ENCODE measurements around the gene FBXL14.
A peak's percentile ranks its signal among the peaks of the same experiment; 100 is the strongest.
"Not testable (repeated sequence)": the region's sequence is repeated elsewhere in the genome, so short reads cannot be mapped to it uniquely, and the experiment has no call there.

The FBXL14 gene

GRCh38 chr12:1619159-1619558, 24.8 kb upstream of the FBXL14 start:
- no peak for DNase-seq

DNA sequence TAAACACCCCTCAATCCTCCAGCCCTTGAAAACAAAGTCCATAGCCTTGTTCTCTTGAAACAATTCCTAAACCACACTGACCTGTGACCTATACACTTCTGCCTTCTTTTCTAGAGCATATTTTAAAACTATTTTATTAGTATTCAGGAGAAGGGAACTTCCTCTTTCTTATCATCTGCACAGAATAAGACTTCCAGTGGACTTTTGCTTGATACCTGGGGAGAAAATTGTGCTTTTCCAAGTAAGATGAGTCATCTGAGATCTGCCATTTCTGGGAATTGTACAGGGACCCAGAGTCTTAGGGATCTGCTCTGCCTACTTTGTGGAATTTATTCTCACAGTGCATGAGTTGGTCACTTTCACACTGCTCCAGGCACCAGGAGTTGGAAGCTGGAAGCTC, 24.1 kb upstream of the FBXL14 start:
- no peak for DNase-seq

DNA sequence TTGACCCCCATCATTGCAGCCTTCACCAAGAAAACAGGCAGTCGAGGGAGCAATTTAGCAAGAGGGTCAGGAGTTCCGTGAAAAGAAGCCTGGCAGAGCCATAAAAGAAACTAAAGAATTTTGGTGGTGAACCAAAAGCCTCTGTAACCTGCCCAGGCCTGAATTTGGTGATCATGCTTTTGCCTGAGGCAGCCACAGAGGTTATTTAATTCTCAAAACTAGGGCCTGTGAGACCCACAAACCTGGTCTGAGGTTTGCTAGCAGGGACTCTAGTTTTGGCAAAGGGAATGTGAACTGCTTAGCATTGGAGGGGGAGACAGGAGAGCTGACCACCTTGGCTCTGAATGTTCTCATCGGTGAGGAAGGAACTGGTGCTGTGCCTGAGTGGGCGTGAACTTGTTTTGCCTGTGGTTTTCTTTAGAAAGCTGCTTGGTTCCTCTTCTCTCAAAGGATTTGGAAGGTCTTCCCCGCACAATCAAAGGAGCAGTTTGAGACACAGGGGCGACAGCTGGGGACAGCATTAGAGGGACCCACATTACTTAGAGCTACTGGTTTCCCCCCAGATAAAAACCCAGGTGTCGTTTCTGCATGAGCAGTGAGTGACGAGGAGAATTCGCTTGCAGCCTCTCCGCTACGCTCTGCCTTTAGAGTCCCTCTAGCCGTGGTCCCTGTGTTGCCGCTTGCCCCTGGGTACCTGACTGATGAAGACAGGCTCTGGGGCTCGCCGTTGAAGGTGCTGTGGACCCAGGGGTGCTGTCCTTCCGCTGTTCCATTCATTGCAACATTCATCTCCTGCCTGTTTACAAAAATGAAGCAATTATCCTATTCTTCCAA, 22.1 kb upstream of the FBXL14 start:
- DNase-seq, result peak in 1 of 2 donors; percentile 9

DNA sequence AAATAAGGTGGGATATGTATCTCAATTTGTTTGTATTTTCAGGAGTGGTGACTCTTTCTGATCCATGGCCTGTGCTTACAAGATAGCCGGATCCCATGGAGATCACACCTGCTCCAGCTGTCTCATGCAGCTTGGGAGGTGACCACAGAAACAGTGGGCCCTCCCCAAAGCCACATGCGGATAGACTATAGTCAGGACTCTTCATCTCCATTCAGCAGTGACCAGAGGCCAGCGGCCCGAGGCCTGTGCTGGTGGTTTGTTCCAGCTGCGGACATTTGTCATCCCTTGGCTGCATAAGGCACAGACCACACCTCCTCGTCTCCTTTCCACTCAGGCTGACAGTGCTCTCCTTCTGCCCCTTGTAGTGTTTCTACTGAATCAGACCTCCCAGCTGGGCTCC, 20.0 kb upstream of the FBXL14 start:
- no peak for DNase-seq

GRCh38 chr12:1613860-1614259, 19.5 kb upstream of the FBXL14 start:
- no peak for DNase-seq

DNA sequence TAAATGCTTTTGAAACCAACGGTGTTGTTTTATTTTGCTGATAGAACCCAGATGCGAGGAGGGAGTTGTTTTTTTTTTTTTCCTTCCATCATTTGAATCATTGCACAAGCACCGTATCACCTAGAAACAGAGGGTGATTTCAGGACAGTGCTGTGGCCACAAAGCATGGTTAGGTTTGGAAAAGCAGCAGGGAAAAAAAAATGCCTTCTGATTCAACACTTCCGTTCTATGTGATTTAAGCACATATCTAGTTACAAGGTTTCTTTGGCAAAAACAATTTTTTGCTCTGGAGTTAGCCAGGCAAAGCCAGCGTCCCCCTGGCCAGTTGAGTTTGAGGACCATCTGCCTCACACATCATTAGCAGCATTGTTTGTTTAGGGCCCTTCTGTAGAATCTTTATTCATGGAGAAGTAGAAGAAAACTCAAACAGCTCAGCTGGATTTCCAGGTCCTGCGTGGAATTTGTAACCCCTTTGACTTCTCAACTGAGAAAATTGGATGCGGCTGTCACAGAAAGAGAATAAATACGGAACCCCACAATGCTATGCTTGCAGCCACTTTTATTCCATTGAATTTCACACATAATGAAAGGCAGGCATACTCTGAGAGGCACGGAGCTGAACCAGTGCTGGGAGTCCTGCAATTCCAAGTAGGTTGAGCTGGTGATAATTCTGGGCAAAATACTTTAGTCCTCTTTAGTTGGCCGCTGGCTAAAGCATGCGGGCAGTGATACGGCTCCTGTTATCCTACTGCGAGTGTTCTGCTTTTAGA, 17.6 kb upstream of the FBXL14 start:
- DNase-seq, result no peak

DNA sequence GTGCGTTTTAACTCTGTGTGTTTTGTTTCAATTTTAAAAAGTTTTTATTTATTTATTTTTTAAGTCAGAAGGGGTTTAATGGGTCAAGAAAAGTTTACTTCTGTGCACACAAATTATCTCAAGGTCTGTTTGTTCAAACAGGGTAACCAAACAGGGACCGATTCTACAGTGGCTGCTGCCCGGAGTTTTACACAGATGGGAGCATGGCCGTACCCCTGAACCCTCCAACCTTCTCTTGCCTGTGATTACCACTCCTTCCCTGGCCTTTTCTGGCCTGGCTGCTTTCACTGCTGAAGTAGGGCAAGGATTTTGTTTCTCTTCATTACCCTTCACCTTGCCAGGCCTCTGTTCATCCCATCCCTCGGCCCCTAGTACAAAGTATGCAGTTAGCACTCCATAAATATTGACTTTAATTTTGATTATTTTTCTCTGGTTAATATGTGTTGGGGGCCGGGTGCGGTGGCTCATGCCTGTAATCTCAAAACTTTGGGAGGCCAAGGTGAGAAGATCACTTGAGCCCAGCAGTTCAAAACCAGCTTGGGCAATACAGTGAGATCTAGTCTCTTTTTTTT, 15.8 kb upstream of the FBXL14 start:
- DNase-seq, result no peak

DNA sequence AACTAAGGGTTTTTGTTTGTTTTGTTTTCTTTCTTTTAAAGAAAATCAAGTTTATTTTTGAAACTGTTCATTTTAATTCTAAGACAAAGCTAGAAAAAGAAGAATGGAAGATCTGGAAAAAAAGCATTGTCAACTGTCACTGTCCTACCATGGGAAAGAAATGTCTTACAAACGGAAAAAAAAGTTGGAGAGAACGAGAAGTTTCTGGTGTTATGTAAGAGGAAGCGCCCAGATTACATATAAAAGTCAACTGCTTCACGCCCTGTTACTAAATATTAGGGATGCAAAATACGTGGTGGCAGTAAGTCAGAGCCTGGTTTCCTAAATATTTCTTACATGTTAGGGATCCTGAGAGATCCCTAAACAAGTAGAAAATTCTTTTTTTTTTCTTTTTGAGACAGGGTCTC, 14.3 kb upstream of the FBXL14 start:
- no peak for DNase-seq

DNA sequence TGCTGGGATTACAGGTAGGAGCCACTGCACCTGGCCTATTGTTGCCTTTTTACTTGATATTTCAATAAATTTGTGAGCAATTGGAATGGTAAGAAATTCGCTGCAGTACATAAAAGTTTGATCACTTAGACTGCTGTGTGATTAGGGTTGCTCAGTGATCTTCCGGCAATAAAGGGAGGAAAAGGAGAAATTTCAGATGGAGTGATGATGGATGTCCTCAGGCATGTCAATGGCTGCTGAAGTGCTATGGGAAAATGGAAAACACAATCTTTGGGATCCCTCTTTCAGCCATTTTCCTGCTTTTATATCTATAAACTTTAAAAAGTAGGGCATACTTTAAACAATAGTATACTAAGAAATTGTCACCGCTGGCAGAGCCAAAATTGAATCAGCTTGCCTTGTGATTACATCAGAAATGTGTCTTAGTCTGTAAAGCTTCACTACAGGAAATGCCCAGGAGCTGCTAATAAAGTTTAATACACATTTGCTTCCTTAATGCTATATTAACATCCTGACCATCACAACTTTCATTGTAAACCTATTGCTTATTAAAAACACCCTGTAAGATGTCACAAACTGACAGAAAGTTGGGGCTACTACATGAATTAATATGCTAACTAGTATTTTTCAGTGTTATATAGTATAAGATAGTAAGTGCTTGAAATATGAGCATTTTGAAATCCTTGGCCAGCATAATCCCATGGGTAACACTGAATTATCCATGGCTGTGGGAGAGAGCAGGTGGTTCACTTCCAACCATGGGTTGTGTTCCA, 13.7 kb upstream of the FBXL14 start:
- DNase-seq, result no peak

DNA sequence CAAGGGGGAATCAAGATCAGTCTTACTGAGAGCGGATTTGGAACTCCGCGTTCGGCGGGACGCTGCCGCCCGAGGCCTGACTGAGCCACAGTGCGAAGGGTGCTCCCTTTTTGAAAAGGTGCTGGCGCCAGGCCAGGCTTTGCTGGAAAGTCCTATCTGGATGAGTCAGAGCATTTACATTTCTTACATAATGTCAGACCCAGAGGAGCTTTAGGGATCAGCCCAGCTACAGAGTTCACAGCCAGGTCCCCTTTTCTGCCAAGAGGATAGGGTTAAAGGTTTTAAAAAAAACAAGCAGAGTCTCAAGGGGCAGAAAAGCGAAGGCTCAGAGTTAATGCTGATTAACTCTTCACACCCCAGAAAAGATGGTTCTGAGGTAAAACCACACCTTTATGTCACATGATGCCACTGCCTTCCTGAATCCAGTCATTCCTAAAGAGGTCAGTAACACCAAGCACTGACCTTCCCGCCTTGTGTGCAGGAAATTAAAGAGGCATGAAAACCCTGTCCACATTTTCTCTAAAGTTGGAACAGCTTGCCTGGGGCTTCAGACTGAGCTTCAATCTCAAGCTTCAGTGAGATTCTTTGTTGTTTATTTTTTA, 11.7 kb upstream of the FBXL14 start:
- peak; percentile 39 to 75 for DNase-seq

- peak; percentile 70 to 79 for DNase-seq
These were observed 11.0 kb upstream of the FBXL14 start for GRCh38 chr12:1605129-1606020.

DNA sequence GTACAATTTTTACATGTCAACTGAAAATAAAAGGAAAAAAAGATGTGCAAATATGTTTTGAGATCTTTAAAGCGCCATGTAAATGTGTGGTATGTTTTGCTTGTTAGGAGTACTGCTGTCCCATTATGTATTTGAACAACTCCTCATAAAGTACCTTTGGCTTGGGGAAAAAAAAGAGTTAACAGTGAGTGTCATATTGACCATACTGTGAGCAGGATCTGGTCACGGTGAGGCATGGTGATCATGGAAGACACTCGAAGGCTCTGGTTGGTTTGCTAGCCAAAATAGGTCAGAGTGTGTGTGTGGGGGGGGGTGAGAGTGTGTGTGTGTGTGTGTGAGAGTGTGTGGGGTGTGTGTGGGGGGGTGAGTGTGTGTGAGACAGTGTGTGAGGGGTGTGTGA, 10.1 kb upstream of the FBXL14 start:
- no peak for DNase-seq

DNA sequence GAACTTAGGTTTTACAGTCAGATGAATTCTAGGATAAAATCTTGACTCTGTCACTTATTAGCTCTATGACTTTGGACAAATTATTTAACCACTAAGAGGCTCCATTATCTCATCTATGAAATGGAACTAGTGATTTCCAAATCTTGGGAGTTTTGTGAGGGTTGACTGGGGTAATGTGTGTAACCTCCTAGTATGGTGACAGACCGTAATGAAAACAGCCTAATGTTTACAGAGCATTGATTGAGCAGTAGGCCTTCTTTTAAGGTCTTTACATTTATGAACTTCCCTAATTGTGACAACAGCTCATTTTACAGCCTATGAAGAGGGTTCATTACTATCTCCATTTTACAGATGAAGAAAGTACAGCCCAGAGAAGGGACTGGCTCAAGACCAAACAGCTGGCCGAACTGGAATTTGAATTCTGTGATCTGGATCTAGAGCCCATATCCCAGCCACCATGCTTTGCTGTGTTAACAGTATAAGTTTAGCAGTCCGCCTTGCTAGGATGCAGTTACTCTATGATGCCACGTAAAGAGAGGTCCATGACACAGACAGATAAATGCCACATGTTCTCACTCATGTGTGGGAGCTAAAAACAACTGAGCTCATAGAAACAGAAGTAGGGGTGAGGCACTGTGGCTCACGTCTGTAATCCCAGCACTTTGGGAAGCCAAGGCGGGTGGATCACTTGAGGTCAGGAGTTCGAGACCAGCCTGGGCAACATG, 9.1 kb upstream of the FBXL14 start:
- DNase-seq, result no peak

DNA sequence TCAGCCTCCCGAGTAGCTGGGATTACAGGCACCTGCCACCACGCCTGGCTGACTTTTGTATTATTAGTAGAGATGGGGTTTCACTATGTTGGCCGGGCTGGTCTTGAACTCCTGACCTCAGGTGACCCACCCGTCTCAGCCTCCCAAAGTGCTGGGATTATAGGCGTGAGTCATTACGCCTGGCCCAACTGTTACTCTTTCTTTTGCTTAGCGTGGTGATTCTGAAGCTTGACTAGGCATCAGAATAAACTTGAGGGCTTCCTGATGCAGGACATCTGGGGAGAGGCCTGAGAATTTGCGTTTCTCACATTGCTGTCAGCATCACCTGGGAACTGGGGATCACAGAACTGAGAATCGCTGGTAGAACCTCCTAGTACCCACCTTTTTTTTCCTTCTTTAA, 8.3 kb upstream of the FBXL14 start:
- DNase-seq, result not testable (repeated sequence)

- no peak for DNase-seq
These were observed 4.4 kb upstream of the FBXL14 start for GRCh38 chr12:1598757-1599156.

GRCh38 chr12:1595690-1596347, 1.4 kb upstream of the FBXL14 start:
- DNase-seq, result no peak

DNA sequence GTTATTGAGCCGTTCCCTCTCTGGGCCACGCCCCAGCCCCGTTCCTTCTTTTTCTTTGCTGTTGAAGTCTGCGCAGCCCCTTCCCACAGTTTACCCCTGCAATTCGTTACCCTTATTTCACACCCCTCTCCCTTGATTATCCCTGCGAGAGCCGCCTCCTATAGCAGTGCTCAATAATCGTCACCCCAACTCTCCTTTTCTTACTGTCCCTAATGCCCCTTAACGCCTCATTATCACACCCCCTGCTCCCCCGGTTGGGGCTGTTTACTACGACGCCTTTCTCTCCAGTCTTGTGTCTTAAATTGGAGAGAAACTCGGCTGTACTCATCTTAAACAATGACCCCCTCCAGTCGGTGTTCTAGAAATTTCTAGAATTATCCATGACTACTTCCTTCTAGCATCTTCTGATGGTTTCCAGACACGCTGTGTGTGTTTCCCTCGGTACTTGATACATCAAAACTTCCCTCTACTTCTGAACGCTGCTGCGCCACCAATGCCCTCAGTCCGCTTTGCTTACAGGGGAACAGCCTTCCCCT, 713 bp upstream of the FBXL14 start:
- peak; percentile 29 for DNase-seq

- DNase-seq, result no peak
These were observed 448 bp downstream of the FBXL14 start for GRCh38 chr12:1594006-1594260.

- peak; percentile 49 to 54 for DNase-seq
These were observed 991 bp downstream of the FBXL14 start for GRCh38 chr12:1593174-1594005.

All from CD4-positive, alpha-beta T cell treated with Interleukin-1 beta for 1 hour (primary cell).